Uterus (tissue), 4 donors: ENCODE results near the gene PPHLN1. TPM values are rescaled to one million over a fixed set of nuclear protein-coding genes. Genes with fewer than 3 reads are reported as not detected.

Experiments
- DNase-seq, 2 donors: peaks; one replicate each; pipeline ENCODE4 v3.0.0-alpha.2; 2019 to 2020
- H3K27ac ChIP-seq, 2 donors: fragments of 200-600 bp; sonication (generic); 1 replicate in 1 of 2; 2 replicates in 1 of 2; pipeline ENCODE4 v1.5.1; 2016 to 2018
- H3K27me3 ChIP-seq, 2 donors: fragments of 200-600 bp; sonication (generic); one replicate each; pipeline ENCODE4 v1.5.1; 2018 to 2019; ENCODE audit warnings: control low read depth in 1 of 2
- H3K36me3 ChIP-seq, 2 donors: fragments of 200-600 bp; sonication (generic); one replicate each; pipeline ENCODE4 v1.5.1; 2019; ENCODE audit warnings: control low read depth in 1 of 2
- H3K4me1 ChIP-seq, 2 donors: fragments of 200-600 bp; sonication (generic); one replicate each; pipeline ENCODE4 v1.5.1; 2018 to 2019; ENCODE audit warnings: control low read depth in 1 of 2
- H3K4me3 ChIP-seq, 2 donors: fragments of 200-600 bp; sonication (generic); 1 replicate in 1 of 2; 2 replicates in 1 of 2; pipeline ENCODE4 v1.5.1; 2018 to 2019; ENCODE audit warnings: mild to moderate bottlenecking in 1 of 2
- H3K9me3 ChIP-seq, 2 donors: fragments of 200-600 bp; sonication (generic); one replicate each; pipeline ENCODE4 v1.5.1; 2019; ENCODE audit warnings: control low read depth in 1 of 2
- POLR2A ChIP-seq, 2 donors: fragments of 450-650 bp; IDR thresholded peaks; one replicate each; pipeline ENCODE4 v1.6.1; 2016; ENCODE audit warnings: antibody characterized with exemption in 2 of 2, mild to moderate bottlenecking in 1 of 2, moderate library complexity in 1 of 2
- intact Hi-C: fragments of 100-400 bp; cut with DNase I; formaldehyde crosslinking; loops from one replicate; pipeline ENCODE4 v1.15.1; 2023; ENCODE audit warnings: low total_unique reads
- total RNA-seq, 4 donors: library from RNA; depleted of rRNA in 3 of 4; stranded (reverse); fragments of >200 nt in 3 of 4; gene quantifications; one replicate each; pipeline versions ENCODE4 v1.1.0 to v1.2.4, GENCODE V29; 2014 to 2023
- TF ChIP-seq, protein P1 (sequence below), 4 experiments: fragments of 200-600 bp in 2 of 4; fragments of 450-650 bp in 2 of 4; sonication (generic) in 2 of 4; IDR thresholded peaks; one replicate each; pipeline ENCODE4 v1.5.1; 2016 to 2019; ENCODE audit warnings: antibody characterized with exemption in 4 of 4, mild to moderate bottlenecking in 2 of 4, moderate library complexity in 1 of 4
- donor health status: DM: yes; HTN: yes; CAD: no.

Gene PPHLN1
- total RNA-seq, 4 donors from 2014 or later = 20.2 to 124 (median 53.3) TPM

GRCh38 chr12:42440608-42441007 lies 114.6 kb downstream of the PPHLN1 start:
- intact Hi-C loops = no loop called here
- H3K4me1 ChIP-seq = no peaks in the 10 kb centered on the region
- no peak for DNase-seq
- H3K9me3 ChIP-seq = no peaks in the 10 kb centered on the region
- H3K27ac ChIP-seq = no peak overlapping the region
- H3K27me3 ChIP-seq = no peaks in the 10 kb centered on the region
- no peak overlapping the region for H3K4me3 ChIP-seq
- H3K36me3 ChIP-seq = no peaks in the 10 kb centered on the region
- TF ChIP-seq POLR2A (IDR thresholded peaks at IDR 0.05) = no peak
- TF ChIP-seq, protein P1, sequence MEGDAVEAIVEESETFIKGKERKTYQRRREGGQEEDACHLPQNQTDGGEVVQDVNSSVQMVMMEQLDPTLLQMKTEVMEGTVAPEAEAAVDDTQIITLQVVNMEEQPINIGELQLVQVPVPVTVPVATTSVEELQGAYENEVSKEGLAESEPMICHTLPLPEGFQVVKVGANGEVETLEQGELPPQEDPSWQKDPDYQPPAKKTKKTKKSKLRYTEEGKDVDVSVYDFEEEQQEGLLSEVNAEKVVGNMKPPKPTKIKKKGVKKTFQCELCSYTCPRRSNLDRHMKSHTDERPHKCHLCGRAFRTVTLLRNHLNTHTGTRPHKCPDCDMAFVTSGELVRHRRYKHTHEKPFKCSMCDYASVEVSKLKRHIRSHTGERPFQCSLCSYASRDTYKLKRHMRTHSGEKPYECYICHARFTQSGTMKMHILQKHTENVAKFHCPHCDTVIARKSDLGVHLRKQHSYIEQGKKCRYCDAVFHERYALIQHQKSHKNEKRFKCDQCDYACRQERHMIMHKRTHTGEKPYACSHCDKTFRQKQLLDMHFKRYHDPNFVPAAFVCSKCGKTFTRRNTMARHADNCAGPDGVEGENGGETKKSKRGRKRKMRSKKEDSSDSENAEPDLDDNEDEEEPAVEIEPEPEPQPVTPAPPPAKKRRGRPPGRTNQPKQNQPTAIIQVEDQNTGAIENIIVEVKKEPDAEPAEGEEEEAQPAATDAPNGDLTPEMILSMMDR (IDR thresholded peaks at IDR 0.05) = no peak

DNA sequence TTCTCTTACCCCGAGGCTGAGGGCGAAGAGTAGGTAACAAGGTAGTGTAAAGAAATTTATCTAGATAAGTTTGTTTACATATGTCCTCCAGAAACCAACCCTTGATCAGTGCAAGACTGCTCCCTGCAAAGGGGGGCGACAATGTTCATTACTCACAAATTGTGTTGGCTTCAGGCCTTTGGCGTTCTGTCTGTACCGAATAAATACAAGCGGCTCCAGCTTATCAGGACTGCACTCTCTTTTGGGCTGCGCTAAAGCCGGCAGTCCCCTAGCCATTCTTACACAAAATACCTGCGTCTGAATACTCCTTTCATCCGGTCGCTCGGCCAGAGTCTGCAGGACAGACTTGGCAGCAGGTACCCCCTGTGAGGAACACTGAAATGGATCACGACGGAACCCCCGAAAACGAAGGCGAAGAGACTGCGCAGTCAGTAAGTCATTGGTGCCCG lies 116.4 kb downstream of the PPHLN1 start:
- intact Hi-C loops = no loop called here
- TF ChIP-seq, protein P1 (IDR thresholded peaks at IDR 0.05) = no peak
- no peak for TF ChIP-seq POLR2A (IDR thresholded peaks at IDR 0.05)
- no peak for DNase-seq
- H3K27me3 ChIP-seq = no peaks in the 10 kb centered on the region
- H3K4me3 ChIP-seq = no peak overlapping the region
- no peak overlapping the region for H3K27ac ChIP-seq
- no peaks in the 10 kb centered on the region for H3K9me3 ChIP-seq
- no peaks in the 10 kb centered on the region for H3K4me1 ChIP-seq
- H3K36me3 ChIP-seq = no peaks in the 10 kb centered on the region

- no peaks in the 10 kb centered on the region for H3K9me3 ChIP-seq
- H3K27me3 ChIP-seq = no peaks in the 10 kb centered on the region
- H3K4me3 ChIP-seq = no peak overlapping the region
- intact Hi-C loops = no loop called here
- no peak for DNase-seq
- TF ChIP-seq, protein P1 (IDR thresholded peaks at IDR 0.05) = no peak
- TF ChIP-seq POLR2A (IDR thresholded peaks at IDR 0.05) = no peak
- H3K36me3 ChIP-seq = no peaks in the 10 kb centered on the region
- H3K27ac ChIP-seq = no peak overlapping the region
- H3K4me1 ChIP-seq = no peaks in the 10 kb centered on the region
Observed at GRCh38 chr12:42442888-42443287, 116.9 kb downstream of the PPHLN1 start.

GRCh38 chr12:42444192-42444943 lies 118.4 kb downstream of the PPHLN1 start:
- H3K36me3 ChIP-seq = no peaks in the 10 kb centered on the region
- no peak overlapping the region for H3K27ac ChIP-seq
- no peak overlapping the region for H3K4me3 ChIP-seq
- no peaks in the 10 kb centered on the region for H3K9me3 ChIP-seq
- no peaks in the 10 kb centered on the region for H3K27me3 ChIP-seq
- TF ChIP-seq POLR2A (IDR thresholded peaks at IDR 0.05) = no peak
- TF ChIP-seq, protein P1 (IDR thresholded peaks at IDR 0.05) = no peak
- no peak for DNase-seq
- intact Hi-C loops = no loop called here
- H3K4me1 ChIP-seq = no peaks in the 10 kb centered on the region

DNA sequence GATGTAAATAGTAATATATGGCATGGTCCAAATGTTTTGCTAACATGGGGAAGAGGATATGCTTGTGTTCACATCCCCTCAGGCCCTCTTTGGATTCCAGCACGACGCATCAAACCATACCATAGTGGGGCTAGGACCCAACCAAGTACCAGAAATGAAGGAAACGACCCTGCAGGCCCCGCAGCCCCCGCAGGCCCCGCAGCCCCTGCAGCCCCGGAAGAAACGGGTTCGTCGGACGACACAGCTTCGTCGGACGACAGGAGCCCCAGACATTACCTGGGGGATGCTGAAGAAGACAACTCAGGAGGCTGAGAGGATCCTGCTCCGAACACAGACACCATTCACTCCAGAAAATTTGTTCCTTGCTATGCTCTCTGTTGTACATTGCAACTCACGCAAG lies 119.9 kb downstream of the PPHLN1 start:
- no peak for TF ChIP-seq POLR2A (IDR thresholded peaks at IDR 0.05)
- TF ChIP-seq, protein P1 (IDR thresholded peaks at IDR 0.05) = no peak
- Histone ChIP-seq H3K36me3 (no peaks in the 10 kb centered on the region), H3K4me3 (no peak overlapping the region), H3K4me1 (no peaks in the 10 kb centered on the region), H3K27ac (no peak overlapping the region), H3K9me3 (no peaks in the 10 kb centered on the region), H3K27me3 (no peaks in the 10 kb centered on the region)
- no peak for DNase-seq
- intact Hi-C loops = no loop called here
